IPS DF 6.9 (cell line): ENCODE data around the gene RAD51B.

ENCODE experiments used
- DNase-seq: peaks from one replicate; pipeline ENCODE4 v3.0.0-alpha.2; 2013; ENCODE audit warnings: low read depth, low spot score
- H3K27ac ChIP-seq: one replicate; pipeline ENCODE4 v1.5.1; 2013; ENCODE audit warnings: low read length, control low read depth
- H3K27me3 ChIP-seq: 2 replicates; pipeline ENCODE4 v1.6.1; 2013; ENCODE audit warnings: mild to moderate bottlenecking, low read length; ENCODE audit not compliant: control insufficient read depth, insufficient read depth
- H3K36me3 ChIP-seq: 2 replicates; pipeline ENCODE4 v1.6.1; 2013; ENCODE audit warnings: low read length; ENCODE audit not compliant: control insufficient read depth, insufficient read depth
- H3K4me1 ChIP-seq: 2 replicates; pipeline ENCODE4 v1.6.1; 2013; ENCODE audit warnings: low read length; ENCODE audit not compliant: control insufficient read depth, insufficient read depth
- H3K4me3 ChIP-seq: 2 replicates; pipeline ENCODE4 v1.5.1; 2013; ENCODE audit warnings: mild to moderate bottlenecking, low read length
- H3K9me3 ChIP-seq: 2 replicates; pipeline ENCODE4 v1.6.1; 2013; ENCODE audit warnings: low read length, inconsistent platforms; ENCODE audit not compliant: control insufficient read depth, insufficient read depth
- WGBS: extraction: QIAGEN DNeasy Blood & Tissue Kit; methylation state at CpG from one replicate; pipeline ENCODE4 v1.1.7; 2013; ENCODE audit warnings: mixed read lengths, missing lambda C conversion rate; ENCODE audit not compliant: insufficient read length, insufficient coverage; 5-methylcytosine and 5-hydroxymethylcytosine counted together

RAD51B gene

GRCh38 chr14:68748691-68749090, 929.1 kb downstream of the RAD51B start:
- no peak overlapping the region for H3K4me3 ChIP-seq
- no CpG with 5 or more reads among the region's 5 CpGs for WGBS
- H3K27ac ChIP-seq, result no peak overlapping the region
- H3K27me3 ChIP-seq, result no peaks in the 10 kb centered on the region
- no peaks in the 10 kb centered on the region for H3K36me3 ChIP-seq
- H3K4me1 ChIP-seq, result no peaks in the 10 kb centered on the region; the same call in 1 of the 2 replicates
- DNase-seq, result no peak
- H3K9me3 ChIP-seq, result no peaks in the 10 kb centered on the region

- Histone ChIP-seq H3K27ac (no peak overlapping the region), H3K4me1 (no peaks in the 10 kb centered on the region; the same call in 1 of the 2 replicates), H3K4me3 (no peak overlapping the region), H3K9me3 (no peaks in the 10 kb centered on the region), H3K36me3 (no peaks in the 10 kb centered on the region), H3K27me3 (no peaks in the 10 kb centered on the region)
- WGBS, result no CpG with 5 or more reads among the region's 11 CpGs
- DNase-seq, result no peak
Measured at GRCh38 chr14:68749487-68750475, 930.2 kb downstream of the RAD51B start.

DNA sequence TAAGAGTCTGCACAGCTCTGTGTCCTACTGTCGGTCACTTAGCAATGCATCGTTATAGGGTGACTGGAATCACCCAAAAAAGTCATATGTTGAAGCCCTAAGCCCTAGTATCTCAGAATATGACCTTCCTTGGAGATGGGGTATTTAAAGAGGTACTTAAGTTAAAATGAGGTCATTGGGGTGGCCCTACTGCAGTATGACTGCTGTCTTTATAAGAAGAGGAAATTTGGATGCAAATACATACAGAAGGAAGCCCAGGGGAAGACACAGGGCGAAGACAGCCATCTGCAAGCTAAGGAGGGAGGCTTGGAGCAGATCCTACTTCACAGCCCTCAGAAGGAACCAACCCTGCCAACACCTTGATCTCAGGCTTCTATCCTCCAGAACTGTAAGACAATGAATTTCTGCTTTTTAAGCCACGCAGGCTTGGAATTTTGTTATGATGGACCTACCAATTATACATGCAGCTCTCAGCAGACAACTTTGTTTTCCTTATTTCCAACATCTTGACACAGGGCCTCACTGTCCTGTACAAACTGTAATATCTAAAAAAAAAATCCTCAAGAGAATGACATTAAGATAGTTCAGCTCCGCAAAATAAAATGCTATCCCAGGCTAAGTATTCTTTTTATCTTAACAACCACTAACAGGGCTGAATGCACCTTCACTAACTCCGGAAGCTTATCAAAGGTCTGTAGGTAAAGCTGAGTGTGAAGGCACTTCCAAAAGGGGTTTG, 932.9 kb downstream of the RAD51B start:
- no peaks in the 10 kb centered on the region for H3K4me1 ChIP-seq
- no peaks in the 10 kb centered on the region for H3K9me3 ChIP-seq
- no peak overlapping the region for H3K4me3 ChIP-seq
- no peak overlapping the region for H3K27ac ChIP-seq
- no peak for DNase-seq
- no peaks in the 10 kb centered on the region for H3K36me3 ChIP-seq
- no CpG with 5 or more reads among the region's 6 CpGs for WGBS
- no peaks in the 10 kb centered on the region for H3K27me3 ChIP-seq

- WGBS, result no CpG with 5 or more reads among the region's 4 CpGs
- H3K36me3 ChIP-seq, result no peaks in the 10 kb centered on the region
- H3K9me3 ChIP-seq, result no peaks in the 10 kb centered on the region
- H3K27me3 ChIP-seq, result no peaks in the 10 kb centered on the region
- H3K4me1 ChIP-seq, result no peaks in the 10 kb centered on the region
- no peak overlapping the region for H3K27ac ChIP-seq
- H3K4me3 ChIP-seq, result no peak overlapping the region
- no peak for DNase-seq
Measured at GRCh38 chr14:68753690-68754089, 934.1 kb downstream of the RAD51B start.

DNA sequence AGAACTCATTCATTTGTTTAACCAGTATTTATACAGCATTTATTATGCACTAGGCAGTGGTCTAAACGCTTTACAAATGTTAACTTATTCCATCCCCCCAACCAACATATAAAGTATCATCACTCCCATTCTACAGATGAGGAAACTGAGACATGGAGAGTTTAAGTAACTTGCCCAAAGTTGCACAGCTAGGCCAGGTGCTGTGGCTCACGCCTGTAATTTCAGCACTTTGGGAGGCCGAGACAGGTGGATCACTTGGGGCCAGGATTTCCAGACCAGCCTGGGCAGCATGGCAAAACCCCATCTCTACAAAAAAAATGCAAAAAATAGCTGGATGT, 935.4 kb downstream of the RAD51B start:
- WGBS, result no CpG with 5 or more reads among the region's 3 CpGs
- H3K27me3 ChIP-seq, result no peaks in the 10 kb centered on the region
- no peaks in the 10 kb centered on the region for H3K4me1 ChIP-seq
- no peaks in the 10 kb centered on the region for H3K36me3 ChIP-seq
- H3K4me3 ChIP-seq, result no peak overlapping the region
- no peaks in the 10 kb centered on the region for H3K9me3 ChIP-seq
- no peak overlapping the region for H3K27ac ChIP-seq
- no peak for DNase-seq

GRCh38 chr14:68756000-68756481, 936.5 kb downstream of the RAD51B start:
- no CpG with 5 or more reads among the region's 7 CpGs for WGBS

DNA sequence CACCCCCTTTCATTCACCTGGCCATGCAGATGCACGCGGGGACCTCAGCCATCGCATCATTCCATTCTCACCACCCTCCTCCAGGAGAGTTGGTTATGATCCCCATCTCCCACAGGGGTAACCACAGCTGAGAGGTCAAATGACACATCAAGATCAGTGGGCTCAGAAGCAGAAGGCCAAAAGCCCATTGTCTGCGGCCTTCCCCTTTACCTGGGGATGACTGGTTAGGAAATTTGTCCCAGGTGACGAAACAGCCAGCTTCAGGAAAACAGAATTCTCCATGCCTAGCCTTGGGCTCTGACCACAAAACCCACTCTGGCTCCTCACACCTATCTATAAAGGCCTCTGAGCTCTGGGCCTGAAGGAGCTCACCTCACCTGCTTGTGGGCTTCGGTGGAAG, 937.2 kb downstream of the RAD51B start:
- Histone ChIP-seq H3K36me3 (no peaks in the 10 kb centered on the region), H3K4me3 (no peak overlapping the region), H3K27ac (no peak overlapping the region), H3K4me1 (no peaks in the 10 kb centered on the region), H3K27me3 (no peaks in the 10 kb centered on the region), H3K9me3 (no peaks in the 10 kb centered on the region)
- no CpG with 5 or more reads among the region's 6 CpGs for WGBS
- DNase-seq, result no peak

More at GRCh38 chr14:68756000-68756481, 936.5 kb downstream of the RAD51B start:
- no peak for DNase-seq
- Histone ChIP-seq H3K36me3 (no peaks in the 10 kb centered on the region), H3K4me3 (no peak overlapping the region; the same call in 1 of the 2 replicates), H3K27me3 (no peaks in the 10 kb centered on the region), H3K27ac (no peak overlapping the region), H3K4me1 (no peaks in the 10 kb centered on the region), H3K9me3 (no peaks in the 10 kb centered on the region)

DNA sequence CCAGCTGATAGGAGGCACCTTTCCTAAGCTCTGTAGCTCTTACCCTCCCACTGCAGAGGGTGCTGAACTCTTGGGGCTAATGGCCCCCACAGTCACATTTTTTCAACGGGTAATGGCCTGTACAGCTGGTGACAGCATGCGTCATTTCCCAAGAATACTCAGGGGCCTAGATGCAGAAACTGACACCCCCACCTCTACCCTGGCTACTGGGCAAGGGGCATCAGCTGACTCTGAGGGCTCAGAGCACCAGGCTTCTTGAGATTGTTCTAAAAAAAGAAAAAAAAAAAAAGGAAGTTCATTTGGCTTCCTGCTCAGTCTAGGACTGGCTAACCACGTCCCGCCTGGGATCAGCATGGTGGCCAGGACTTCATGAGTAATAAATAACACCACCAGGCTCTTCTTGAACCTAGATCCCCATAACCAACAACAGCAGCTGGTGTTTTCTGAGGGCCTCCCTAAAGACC, 938.1 kb downstream of the RAD51B start:
- no peaks in the 10 kb centered on the region; the same call in 1 of the 2 replicates for H3K4me1 ChIP-seq
- H3K4me3 ChIP-seq, result no peak overlapping the region
- no peaks in the 10 kb centered on the region for H3K27me3 ChIP-seq
- no peak for DNase-seq
- no peaks in the 10 kb centered on the region for H3K9me3 ChIP-seq
- no peak overlapping the region for H3K27ac ChIP-seq
- no peaks in the 10 kb centered on the region for H3K36me3 ChIP-seq
- no CpG with 5 or more reads among the region's 4 CpGs for WGBS

DNA sequence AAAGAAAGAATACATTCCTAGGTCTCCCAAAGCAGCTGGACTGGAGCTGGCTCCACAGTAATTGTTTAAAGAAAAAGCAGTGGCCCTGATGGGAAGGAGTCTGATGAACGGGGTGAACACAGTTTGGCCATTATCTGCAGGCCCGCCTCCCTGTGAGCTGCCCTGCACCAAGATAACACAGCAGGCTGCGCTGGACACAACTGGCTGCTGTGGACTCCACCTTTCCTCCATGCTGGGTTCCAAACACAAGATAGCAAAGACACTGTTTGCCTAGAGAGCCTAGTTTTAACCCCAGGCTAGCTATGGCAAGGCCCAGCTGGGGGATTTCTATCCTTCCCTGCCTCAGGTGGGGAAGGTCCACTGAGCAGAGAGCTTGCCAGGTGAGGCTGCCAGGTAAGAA, 938.7 kb downstream of the RAD51B start:
- Histone ChIP-seq H3K27me3 (no peaks in the 10 kb centered on the region), H3K4me3 (no peak overlapping the region), H3K27ac (no peak overlapping the region), H3K36me3 (no peaks in the 10 kb centered on the region), H3K4me1 (no peaks in the 10 kb centered on the region; the same call in 1 of the 2 replicates), H3K9me3 (no peaks in the 10 kb centered on the region)
- WGBS, result no CpG with 5 or more reads among the region's 3 CpGs
- no peak for DNase-seq

DNA sequence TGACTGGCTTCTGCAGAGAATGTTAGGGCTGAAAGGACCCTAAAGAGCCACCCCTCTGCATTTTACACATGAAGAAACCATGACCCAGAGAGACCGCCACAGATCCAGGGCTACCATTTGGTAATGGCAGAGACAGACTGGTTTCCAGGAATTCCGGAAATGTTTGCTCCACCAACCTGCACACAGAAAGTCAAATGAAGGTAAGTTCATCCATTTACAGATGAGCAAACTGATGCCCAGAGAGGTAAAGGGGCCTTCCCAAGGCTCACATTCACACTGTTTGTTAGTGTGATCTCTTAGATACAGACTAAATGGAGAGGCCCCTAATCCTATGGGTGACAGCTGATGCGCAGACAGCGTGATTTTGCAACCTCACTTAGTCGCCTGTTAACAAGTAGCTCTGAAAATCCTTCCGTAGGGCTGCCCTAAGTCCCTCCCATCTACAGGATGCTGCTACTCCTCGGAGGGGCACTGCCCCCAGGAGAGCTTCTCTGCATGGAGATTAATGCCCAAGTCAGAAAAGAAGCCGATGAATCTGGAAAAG, 939.5 kb downstream of the RAD51B start:
- no peak for DNase-seq
- no peaks in the 10 kb centered on the region for H3K27me3 ChIP-seq
- H3K9me3 ChIP-seq, result no peaks in the 10 kb centered on the region
- no peaks in the 10 kb centered on the region for H3K36me3 ChIP-seq
- no CpG with 5 or more reads among the region's 8 CpGs for WGBS
- no peak overlapping the region for H3K27ac ChIP-seq
- H3K4me3 ChIP-seq, result no peak overlapping the region
- H3K4me1 ChIP-seq, result no peaks in the 10 kb centered on the region; the same call in 1 of the 2 replicates
